ENCODE data around the gene MAP2K6.

MAP2K6 gene

GRCh38 chr17:69574257-69575197 lies 160.0 kb downstream of the MAP2K6 start:
- in situ Hi-C loops (cut with MboI; ENCODE audit: low sequenced_read_pairs), result no loop called here

- in situ Hi-C loops (cut with MboI; ENCODE audit: low sequenced_read_pairs), result no loop called here
Measured at GRCh38 chr17:69575346-69575761, 160.9 kb downstream of the MAP2K6 start.

GRCh38 chr17:69577098-69577497 lies 162.6 kb downstream of the MAP2K6 start:
- in situ Hi-C loops (cut with MboI; ENCODE audit: low sequenced_read_pairs), result no loop called here

GRCh38 chr17:69578385-69578936 lies 164.0 kb downstream of the MAP2K6 start:
- in situ Hi-C loops (cut with MboI; ENCODE audit: low sequenced_read_pairs), result no loop called here

GRCh38 chr17:69579961-69580677 lies 165.6 kb downstream of the MAP2K6 start:
- in situ Hi-C loops (cut with MboI; ENCODE audit: low sequenced_read_pairs), result no loop called here

GRCh38 chr17:69581061-69581961 lies 166.8 kb downstream of the MAP2K6 start:
- in situ Hi-C loops (cut with MboI; ENCODE audit: low sequenced_read_pairs), result no loop called here

- in situ Hi-C loops (cut with MboI; ENCODE audit: low sequenced_read_pairs), result no loop called here
Measured at GRCh38 chr17:69588316-69588715, 173.8 kb downstream of the MAP2K6 start.

GRCh38 chr17:69588827-69589239 lies 174.3 kb downstream of the MAP2K6 start:
- in situ Hi-C loops (cut with MboI; ENCODE audit: low sequenced_read_pairs), result no loop called here

- in situ Hi-C loops (cut with MboI; ENCODE audit: low sequenced_read_pairs), result no loop called here
Measured at GRCh38 chr17:69590671-69591070, 176.2 kb downstream of the MAP2K6 start.

- in situ Hi-C loops (cut with MboI; ENCODE audit: low sequenced_read_pairs), result no loop called here
Measured at GRCh38 chr17:69592692-69593350, 178.3 kb downstream of the MAP2K6 start.

GRCh38 chr17:69593351-69593715 lies 178.8 kb downstream of the MAP2K6 start:
- in situ Hi-C loops (cut with MboI; ENCODE audit: low sequenced_read_pairs), result no loop called here

- in situ Hi-C loops (cut with MboI; ENCODE audit: low sequenced_read_pairs), result no loop called here
Measured at GRCh38 chr17:69593716-69594115, 179.2 kb downstream of the MAP2K6 start.

- in situ Hi-C loops (cut with MboI; ENCODE audit: low sequenced_read_pairs), result no loop called here
Measured at GRCh38 chr17:69594641-69595040, 180.1 kb downstream of the MAP2K6 start.

- in situ Hi-C loops (cut with MboI; ENCODE audit: low sequenced_read_pairs), result no loop called here
Measured at GRCh38 chr17:69596141-69596540, 181.6 kb downstream of the MAP2K6 start.

- in situ Hi-C loops (cut with MboI; ENCODE audit: low sequenced_read_pairs), result no loop called here
Measured at GRCh38 chr17:69597898-69598692, 183.6 kb downstream of the MAP2K6 start.

- in situ Hi-C loops (cut with MboI; ENCODE audit: low sequenced_read_pairs), result no loop called here
Measured at GRCh38 chr17:69602972-69603371, 188.5 kb downstream of the MAP2K6 start.
